IPS-20b (cell line): ENCODE measurements around the gene CDC42EP3.

Source experiments
- H3K27ac ChIP-seq: one replicate; pipeline ENCODE4 v1.5.1; 2013; ENCODE audit warnings: low read length
- H3K27me3 ChIP-seq: 2 replicates; pipeline ENCODE4 v1.6.1; 2013; ENCODE audit warnings: mild to moderate bottlenecking, low read length, inconsistent platforms; ENCODE audit not compliant: insufficient read depth
- H3K36me3 ChIP-seq: 2 replicates; pipeline ENCODE4 v1.6.1; 2013; ENCODE audit warnings: low read depth, mild to moderate bottlenecking, inconsistent platforms, low read length, moderate library complexity; ENCODE audit not compliant: insufficient read depth
- H3K4me1 ChIP-seq: 2 replicates; pipeline ENCODE4 v1.6.1; 2013; ENCODE audit warnings: mild to moderate bottlenecking, control low read depth, inconsistent platforms, low read length, moderate library complexity; ENCODE audit not compliant: insufficient read depth
- H3K4me3 ChIP-seq: 2 replicates; pipeline ENCODE4 v1.5.1; 2013; ENCODE audit warnings: mild to moderate bottlenecking, low read length, inconsistent platforms
- H3K9ac ChIP-seq: 2 replicates; pipeline ENCODE4 v1.6.1; 2013; ENCODE audit warnings: low read depth, mild to moderate bottlenecking, inconsistent platforms, low read length, moderate library complexity
- H3K9me3 ChIP-seq: 2 replicates; pipeline ENCODE4 v1.6.1; 2013; ENCODE audit warnings: mild to moderate bottlenecking, low read depth, low read length, inconsistent platforms; ENCODE audit not compliant: insufficient read depth

Gene CDC42EP3

GRCh38 chr2:37705191-37705590 is 33.7 kb upstream of the CDC42EP3 start:
- Histone ChIP-seq H3K27ac (no peak overlapping the region), H3K9ac (no peak overlapping the region), H3K4me1 (no peaks in the 10 kb centered on the region), H3K4me3 (no peak overlapping the region), H3K9me3 (no peaks in the 10 kb centered on the region), H3K36me3 (no peaks in the 10 kb centered on the region), H3K27me3 (no peaks in the 10 kb centered on the region)

- Histone ChIP-seq H3K27me3 (no peaks in the 10 kb centered on the region), H3K4me3 (no peak overlapping the region), H3K36me3 (no peaks in the 10 kb centered on the region), H3K9me3 (no peaks in the 10 kb centered on the region), H3K4me1 (no peaks in the 10 kb centered on the region), H3K27ac (no peak overlapping the region), H3K9ac (no peak overlapping the region)
Observed at GRCh38 chr2:37698931-37699481, 27.6 kb upstream of the CDC42EP3 start.

- Histone ChIP-seq H3K4me3 (no peak overlapping the region), H3K27ac (no peak overlapping the region), H3K9ac (no peak overlapping the region), H3K36me3 (no peaks in the 10 kb centered on the region), H3K4me1 (no peaks in the 10 kb centered on the region), H3K9me3 (no peaks in the 10 kb centered on the region), H3K27me3 (no peaks in the 10 kb centered on the region)
Observed at GRCh38 chr2:37695336-37695735, 23.9 kb upstream of the CDC42EP3 start.

GRCh38 chr2:37692711-37693110 is 21.3 kb upstream of the CDC42EP3 start:
- Histone ChIP-seq H3K27me3 (no peaks in the 10 kb centered on the region), H3K4me3 (no peak overlapping the region), H3K9me3 (no peaks in the 10 kb centered on the region), H3K36me3 (no peaks in the 10 kb centered on the region), H3K9ac (no peak overlapping the region), H3K4me1 (no peaks in the 10 kb centered on the region; the same call in none of the 2 replicates), H3K27ac (no peak overlapping the region)

GRCh38 chr2:37689751-37690150 is 18.3 kb upstream of the CDC42EP3 start:
- Histone ChIP-seq H3K36me3 (no peaks in the 10 kb centered on the region), H3K9ac (no peak overlapping the region), H3K9me3 (no peaks in the 10 kb centered on the region), H3K4me1 (no peaks in the 10 kb centered on the region; the same call in none of the 2 replicates), H3K27me3 (no peaks in the 10 kb centered on the region), H3K27ac (no peak overlapping the region), H3K4me3 (no peak overlapping the region)

- Histone ChIP-seq H3K27me3 (no peaks in the 10 kb centered on the region), H3K4me3 (no peak overlapping the region), H3K36me3 (no peaks in the 10 kb centered on the region), H3K27ac (no peak overlapping the region), H3K4me1 (no peaks in the 10 kb centered on the region; the same call in none of the 2 replicates), H3K9me3 (no peaks in the 10 kb centered on the region), H3K9ac (no peak overlapping the region)
Observed at GRCh38 chr2:37688771-37689468, 17.5 kb upstream of the CDC42EP3 start.

GRCh38 chr2:37686792-37687526 is 15.5 kb upstream of the CDC42EP3 start:
- Histone ChIP-seq H3K36me3 (no peaks in the 10 kb centered on the region), H3K4me1 (no peaks in the 10 kb centered on the region; the same call in none of the 2 replicates), H3K9me3 (no peaks in the 10 kb centered on the region), H3K9ac (no peak overlapping the region), H3K4me3 (no peak overlapping the region), H3K27ac (no peak overlapping the region), H3K27me3 (no peaks in the 10 kb centered on the region)

- H3K27ac ChIP-seq, result no peak overlapping the region
- no peaks in the 10 kb centered on the region; the same call in none of the 2 replicates for H3K4me1 ChIP-seq
- H3K36me3 ChIP-seq, result no peaks in the 10 kb centered on the region
- H3K9me3 ChIP-seq, result no peaks in the 10 kb centered on the region
- H3K9ac ChIP-seq, result no peak overlapping the region
- H3K4me3 ChIP-seq, result no peak overlapping the region
- H3K27me3 ChIP-seq, result no peaks in the 10 kb centered on the region
Observed at GRCh38 chr2:37684809-37685208, 13.4 kb upstream of the CDC42EP3 start.

GRCh38 chr2:37683921-37684780 is 12.7 kb upstream of the CDC42EP3 start:
- Histone ChIP-seq H3K36me3 (no peaks in the 10 kb centered on the region), H3K27me3 (no peaks in the 10 kb centered on the region), H3K4me1 (no peaks in the 10 kb centered on the region; the same call in none of the 2 replicates), H3K27ac (no peak overlapping the region), H3K4me3 (no peak overlapping the region), H3K9me3 (no peaks in the 10 kb centered on the region), H3K9ac (no peak overlapping the region)

- no peaks in the 10 kb centered on the region for H3K27me3 ChIP-seq
- H3K9ac ChIP-seq, result no peak overlapping the region
- no peak overlapping the region for H3K4me3 ChIP-seq
- no peaks in the 10 kb centered on the region for H3K9me3 ChIP-seq
- no peaks in the 10 kb centered on the region for H3K36me3 ChIP-seq
- no peaks in the 10 kb centered on the region for H3K4me1 ChIP-seq
- H3K27ac ChIP-seq, result no peak overlapping the region
Observed at GRCh38 chr2:37683241-37683640, 11.8 kb upstream of the CDC42EP3 start.

GRCh38 chr2:37682473-37682872 is 11.0 kb upstream of the CDC42EP3 start:
- H3K9me3 ChIP-seq, result no peaks in the 10 kb centered on the region
- H3K27me3 ChIP-seq, result no peaks in the 10 kb centered on the region
- H3K4me3 ChIP-seq, result no peak overlapping the region
- H3K36me3 ChIP-seq, result no peaks in the 10 kb centered on the region
- H3K9ac ChIP-seq, result no peak overlapping the region
- H3K4me1 ChIP-seq, result peaks cover 3% of the 10 kb centered on the region; the same call in 1 of the 2 replicates
- H3K27ac ChIP-seq, result no peak overlapping the region
